Measurements from ENCODE around the gene LTBR.
"Not testable (repeated sequence)": the region's sequence is repeated elsewhere in the genome, so short reads cannot be mapped to it uniquely, and the experiment has no call there.

Gene LTBR

GRCh38 chr12:6426882-6427671 is 43.1 kb downstream of the LTBR start:
- DNase-seq = no peak

- not testable (repeated sequence) for DNase-seq
These were observed 43.8 kb downstream of the LTBR start for GRCh38 chr12:6427796-6428195.

GRCh38 chr12:6428326-6428725 is 44.4 kb downstream of the LTBR start:
- no peak for DNase-seq

GRCh38 chr12:6430124-6430989 is 46.4 kb downstream of the LTBR start:
- DNase-seq = peak; percentile 95

GRCh38 chr12:6432991-6433390 is 49.0 kb downstream of the LTBR start:
- DNase-seq = no peak

- no peak for DNase-seq
These were observed 50.5 kb downstream of the LTBR start for GRCh38 chr12:6434205-6435140.

GRCh38 chr12:6435961-6436715 is 52.2 kb downstream of the LTBR start:
- DNase-seq = no peak

GRCh38 chr12:6437586-6437985 is 53.6 kb downstream of the LTBR start:
- DNase-seq = no peak

- no peak for DNase-seq
These were observed 54.4 kb downstream of the LTBR start for GRCh38 chr12:6438345-6438744.

GRCh38 chr12:6440391-6440790 is 56.4 kb downstream of the LTBR start:
- no peak for DNase-seq

Data from fibroblast of skin of back (primary cell).